ENCODE results near the gene CBY3.
"Not testable (repeated sequence)": the region's sequence is repeated elsewhere in the genome, so short reads cannot be mapped to it uniquely, and the experiment has no call there.

The CBY3 gene

GRCh38 chr5:179680780-179681401 lies at the start of gene CBY3:
TSS of gene CBY3 (minus strand) at chr5:179681034. CDS start at chr5:179680918, 116 bp downstream.
- no peak for DNase-seq

GRCh38 chr5:179730356-179730755 lies 49.5 kb upstream of the CBY3 start:
- no peak for DNase-seq

- no peak for DNase-seq
Observed at GRCh38 chr5:179729727-179730126, 48.9 kb upstream of the CBY3 start.

- DNase-seq = no peak
Observed at GRCh38 chr5:179729303-179729702, 48.5 kb upstream of the CBY3 start.

GRCh38 chr5:179727106-179727505 lies 46.3 kb upstream of the CBY3 start:
- DNase-seq = no peak

- DNase-seq = no peak
Observed at GRCh38 chr5:179724163-179724562, 43.3 kb upstream of the CBY3 start.

GRCh38 chr5:179720222-179720621 lies 39.4 kb upstream of the CBY3 start:
- DNase-seq = no peak

- DNase-seq = no peak
Observed at GRCh38 chr5:179716286-179716685, 35.5 kb upstream of the CBY3 start.

GRCh38 chr5:179700401-179700918 lies 19.6 kb upstream of the CBY3 start:
- no peak for DNase-seq

- peak; percentile 20 to 32 for DNase-seq
Observed at GRCh38 chr5:179699616-179700237, 18.9 kb upstream of the CBY3 start.

GRCh38 chr5:179698935-179699615 lies 18.2 kb upstream of the CBY3 start, which contains the start of gene CANX:
TSS of gene CANX (plus strand) at chr5:179698967. CDS start at chr5:179705682, 6,715 bp downstream.
- no peak for DNase-seq

GRCh38 chr5:179697993-179698934 lies 17.4 kb upstream of the CBY3 start:
- peak; percentile 99 to 100 for DNase-seq

GRCh38 chr5:179697543-179697942 lies 16.7 kb upstream of the CBY3 start:
- DNase-seq = not testable (repeated sequence)

GRCh38 chr5:179697108-179697507 lies 16.3 kb upstream of the CBY3 start:
- DNase-seq = no peak

GRCh38 chr5:179696603-179697002 lies 15.8 kb upstream of the CBY3 start:
- DNase-seq = no peak

GRCh38 chr5:179694561-179694960 lies 13.7 kb upstream of the CBY3 start:
- DNase-seq = no peak

- not testable (repeated sequence) for DNase-seq
Observed at GRCh38 chr5:179689212-179689611, 8.4 kb upstream of the CBY3 start.

- DNase-seq = no peak
Observed at GRCh38 chr5:179680014-179680779, 637 bp downstream of the CBY3 start.

GRCh38 chr5:179679014-179679674 lies 1.7 kb downstream of the CBY3 start:
- peak; percentile 75 to 79 for DNase-seq

- peak; percentile 95 for DNase-seq
Observed at GRCh38 chr5:179678223-179679013, 2.4 kb downstream of the CBY3 start.

All from CD4-positive, alpha-beta T cell treated with Interleukin-1 beta for 1 hour (primary cell).